ENCODE measurements around the gene CYB5B.
"Not testable (repeated sequence)": the region's sequence is repeated elsewhere in the genome, so short reads cannot be mapped to it uniquely, and the experiment has no call there.

Gene CYB5B

GRCh38 chr16:69410219-69410990 lies 14.0 kb upstream of the CYB5B start:
- DNase-seq: no peak

DNA sequence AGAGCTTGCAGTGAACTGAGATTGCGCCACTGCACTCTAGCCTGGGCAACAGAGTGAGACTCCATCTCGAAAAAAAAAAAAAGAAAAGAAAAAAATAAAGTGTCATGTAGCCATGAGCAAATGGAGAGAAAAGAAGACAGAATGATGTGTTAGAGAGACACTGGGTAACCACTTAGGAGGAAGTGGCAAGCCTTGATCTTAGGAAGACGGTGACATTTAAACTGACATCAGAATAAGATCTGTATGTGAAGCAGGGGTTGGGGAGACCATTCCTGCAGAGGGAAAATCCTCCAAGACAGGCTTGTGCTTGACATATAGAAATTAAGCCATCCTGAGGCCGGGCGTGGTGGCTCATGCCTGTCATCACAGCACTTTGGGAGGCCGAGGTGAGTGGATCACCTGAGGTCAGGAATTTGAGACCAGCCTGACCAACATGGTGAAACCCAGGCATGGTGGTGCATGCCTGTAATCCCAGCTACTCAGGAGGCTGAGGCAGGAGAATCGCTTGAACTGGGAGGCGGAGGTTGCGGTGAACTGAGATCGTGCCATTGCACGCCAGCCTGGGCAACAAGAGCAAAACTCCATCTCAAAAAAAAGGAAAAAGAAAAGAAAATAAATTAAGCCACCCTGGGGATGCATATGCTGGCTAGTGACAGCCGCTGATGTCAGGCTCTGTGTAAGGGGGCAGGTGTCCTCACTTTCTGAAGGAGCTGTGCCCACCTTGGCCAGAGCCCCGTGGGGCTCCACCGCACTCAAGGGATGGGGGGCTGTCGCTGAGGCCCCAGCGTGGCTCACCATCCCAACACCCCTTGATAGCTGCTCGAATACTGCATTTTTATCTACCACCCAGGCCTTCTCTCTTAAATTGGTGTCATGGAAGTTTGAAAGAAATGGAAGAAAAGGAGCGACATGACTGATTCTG lies 13.1 kb upstream of the CYB5B start:
- DNase-seq: no peak

- DNase-seq: no peak
Observed at GRCh38 chr16:69412287-69412686, 12.1 kb upstream of the CYB5B start.

- DNase-seq: no peak
Observed at GRCh38 chr16:69413045-69413664, 11.3 kb upstream of the CYB5B start.

DNA sequence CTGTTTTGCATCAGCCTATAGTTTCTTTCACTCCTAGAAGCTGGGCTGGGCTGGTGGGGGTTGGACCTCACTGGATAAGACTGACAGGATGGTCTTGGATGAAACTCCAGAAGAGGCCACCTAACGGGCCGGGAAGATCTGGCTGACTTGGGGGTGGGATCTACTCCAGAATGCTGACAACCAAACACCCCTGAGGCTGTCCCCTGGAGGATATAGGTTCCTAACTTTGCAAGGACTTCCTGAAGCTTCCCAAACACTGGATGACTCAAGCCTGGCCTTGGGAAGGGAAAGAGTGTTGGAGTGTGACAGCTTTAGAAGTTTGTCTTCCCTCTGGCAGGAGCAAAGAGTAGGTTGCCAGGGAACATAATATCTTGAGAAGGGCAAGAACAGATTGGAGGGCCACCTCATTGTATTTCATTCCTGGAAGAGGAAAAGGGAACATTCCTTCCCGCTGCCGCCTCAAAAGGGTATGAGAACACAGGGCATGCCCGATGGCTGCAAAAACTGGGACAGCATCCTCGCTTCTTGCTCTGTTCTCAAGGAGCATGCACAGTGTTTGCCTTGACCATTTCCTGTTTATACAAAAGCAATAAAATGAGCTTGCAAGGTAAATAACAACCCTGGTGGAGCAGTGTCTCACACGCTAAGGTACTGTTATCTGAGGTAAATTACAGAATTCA lies 6.8 kb upstream of the CYB5B start:
- no peak for DNase-seq

GRCh38 chr16:69419956-69420355 lies 4.5 kb upstream of the CYB5B start:
- DNase-seq: no peak

GRCh38 chr16:69423189-69423588 lies 1.2 kb upstream of the CYB5B start:
- no peak for DNase-seq

- no peak for DNase-seq
Observed at GRCh38 chr16:69424935-69425784, 741 bp downstream of the CYB5B start.

- DNase-seq: no peak
Observed at GRCh38 chr16:69428652-69429051, 4.2 kb downstream of the CYB5B start.

GRCh38 chr16:69429058-69429640 lies 4.7 kb downstream of the CYB5B start:
- not testable (repeated sequence) for DNase-seq

- no peak for DNase-seq
Observed at GRCh38 chr16:69431948-69432468, 7.6 kb downstream of the CYB5B start.

DNA sequence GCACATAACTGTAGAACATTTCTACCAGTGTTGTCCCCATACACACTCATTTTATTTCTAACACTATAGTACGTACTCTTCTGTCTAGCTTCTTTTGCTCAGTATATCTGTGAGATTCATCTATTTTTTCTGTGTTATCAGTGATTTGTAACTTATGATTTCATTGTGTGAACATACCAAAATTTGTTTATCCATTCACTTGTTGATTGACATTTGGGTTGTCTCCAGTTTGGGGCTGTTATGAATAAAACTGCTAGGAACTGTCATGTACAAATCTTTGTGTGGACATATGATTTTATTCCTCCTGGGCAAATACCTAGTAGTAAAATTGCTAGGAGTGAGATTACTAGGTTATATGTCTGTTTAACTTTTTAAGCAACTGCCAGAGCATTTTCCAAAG lies 9.6 kb downstream of the CYB5B start:
- no peak for DNase-seq

- DNase-seq: no peak
Observed at GRCh38 chr16:69435977-69436820, 11.8 kb downstream of the CYB5B start.

DNA sequence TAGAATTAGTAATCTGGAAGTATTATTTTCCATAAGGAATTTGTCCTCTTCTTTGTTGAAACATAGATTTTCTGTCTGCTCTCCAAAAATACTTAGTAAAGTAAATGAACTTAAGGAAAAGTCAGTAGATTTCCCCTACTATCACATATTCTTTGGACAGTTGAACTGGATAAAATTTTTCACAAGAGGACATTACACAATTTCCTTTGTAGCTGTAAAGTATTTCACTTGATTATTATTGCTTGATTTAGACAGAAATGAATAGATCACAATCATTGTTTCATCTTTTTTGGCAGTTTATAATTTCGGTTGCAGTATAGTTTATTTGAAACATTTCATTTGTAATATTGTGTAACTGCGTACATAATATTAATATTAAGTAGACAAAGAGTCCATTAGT lies 12.5 kb downstream of the CYB5B start:
- no peak for DNase-seq

DNA sequence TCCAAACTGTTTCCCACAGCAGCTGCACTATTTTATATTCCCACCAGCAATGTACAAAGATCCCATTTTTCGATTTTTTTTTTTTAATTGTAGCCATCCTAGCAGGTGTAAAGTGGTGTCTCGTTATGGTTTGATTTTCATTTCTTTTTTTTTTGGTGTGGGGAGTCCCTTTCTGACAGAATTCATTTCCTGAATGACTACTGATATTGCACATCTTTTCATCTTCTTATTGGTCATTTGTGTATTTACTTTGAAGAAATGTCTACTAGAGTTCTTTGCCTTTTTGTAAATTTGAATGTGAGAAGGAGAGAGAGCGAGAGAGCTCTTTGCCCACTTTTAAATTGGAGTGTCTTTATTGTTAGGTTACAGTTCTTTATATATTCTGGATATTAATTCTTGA lies 14.0 kb downstream of the CYB5B start:
- no peak for DNase-seq

DNA sequence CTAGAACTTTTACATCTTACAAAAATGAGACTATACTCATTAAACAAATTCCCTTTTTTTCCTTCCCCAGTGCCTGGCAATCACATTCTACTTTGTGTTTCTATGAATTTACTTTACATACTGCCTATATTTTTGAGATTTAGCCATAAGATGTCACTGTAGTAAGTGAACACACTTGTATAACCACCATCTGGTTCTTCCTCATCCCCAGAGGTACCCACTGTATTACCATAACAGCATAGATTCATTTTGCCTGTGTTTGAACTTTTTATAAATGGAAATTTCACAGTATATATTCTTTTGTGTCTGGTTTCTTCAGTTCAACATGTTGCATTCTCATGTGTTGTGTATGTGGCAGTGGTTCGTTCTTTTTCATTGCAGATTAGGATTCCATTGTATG lies 15.8 kb downstream of the CYB5B start:
- no peak for DNase-seq

DNA sequence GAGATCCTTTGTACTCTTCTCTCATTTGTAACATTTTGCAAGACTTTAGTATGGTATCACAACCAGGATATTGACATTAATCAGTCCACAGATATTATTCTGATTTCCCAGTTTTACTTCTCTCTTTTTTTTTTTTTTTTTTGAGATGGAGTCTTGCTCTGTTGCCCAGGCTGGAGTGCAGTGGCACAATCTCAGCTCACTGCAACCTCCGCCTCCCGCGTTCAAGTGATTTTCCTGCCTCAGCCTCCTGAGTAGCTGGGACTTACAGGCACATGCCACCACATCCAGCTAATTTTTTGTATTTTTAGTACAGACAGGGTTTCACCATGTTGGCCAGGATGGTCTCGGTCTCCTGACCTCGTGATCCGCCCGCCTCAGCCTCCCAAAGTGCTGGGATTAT lies 16.6 kb downstream of the CYB5B start:
- not testable (repeated sequence) for DNase-seq

DNA sequence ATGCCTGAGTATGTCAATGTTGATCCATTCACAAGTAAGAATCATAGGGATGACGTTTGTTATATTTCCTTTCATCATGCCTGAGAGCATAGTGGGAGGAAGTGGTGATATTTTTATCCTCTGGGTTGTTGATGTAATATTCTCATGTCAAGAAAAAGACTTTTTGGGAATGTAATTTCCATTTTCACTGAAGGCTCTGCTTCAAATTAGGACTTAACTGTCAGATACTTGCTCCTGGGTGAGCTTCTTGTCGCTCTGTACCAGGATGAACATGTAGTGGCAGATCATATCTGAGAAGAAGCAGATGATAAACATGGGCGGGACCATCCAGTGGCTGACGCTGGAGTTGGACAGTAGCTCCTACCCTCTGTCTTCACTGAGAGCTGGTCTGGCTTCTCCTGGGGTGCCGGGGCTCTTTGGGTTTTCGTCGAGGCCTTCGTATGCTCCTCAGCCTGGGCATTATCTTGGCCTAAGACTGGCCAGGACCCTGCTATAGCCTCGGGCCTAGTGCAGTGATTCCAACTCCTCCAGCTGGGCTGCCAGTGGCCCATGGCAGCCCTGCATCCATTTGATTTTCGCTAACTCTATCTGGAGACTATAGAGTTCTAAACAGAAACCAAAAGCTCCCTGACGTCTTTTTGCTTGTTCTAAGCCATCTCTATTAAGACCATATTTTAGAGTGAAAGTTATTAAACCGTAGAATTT lies 19.7 kb downstream of the CYB5B start:
- no peak for DNase-seq

- DNase-seq: no peak
Observed at GRCh38 chr16:69444873-69445517, 20.6 kb downstream of the CYB5B start.
